GM19455 (cell line): ENCODE results near the gene ANAPC1.
A peak's percentile ranks its signal among the peaks of the same experiment; 100 is the strongest.
"Not testable (repeated sequence)": the region's sequence is repeated elsewhere in the genome, so short reads cannot be mapped to it uniquely, and the experiment has no call there.

Experiments
- ATAC-seq: cut with Tn5 transposase; IDR thresholded peaks from one replicate; pipeline ENCODE4 v1.9.1; 2021; ENCODE audit not compliant: unreplicated experiment

Gene ANAPC1

DNA sequence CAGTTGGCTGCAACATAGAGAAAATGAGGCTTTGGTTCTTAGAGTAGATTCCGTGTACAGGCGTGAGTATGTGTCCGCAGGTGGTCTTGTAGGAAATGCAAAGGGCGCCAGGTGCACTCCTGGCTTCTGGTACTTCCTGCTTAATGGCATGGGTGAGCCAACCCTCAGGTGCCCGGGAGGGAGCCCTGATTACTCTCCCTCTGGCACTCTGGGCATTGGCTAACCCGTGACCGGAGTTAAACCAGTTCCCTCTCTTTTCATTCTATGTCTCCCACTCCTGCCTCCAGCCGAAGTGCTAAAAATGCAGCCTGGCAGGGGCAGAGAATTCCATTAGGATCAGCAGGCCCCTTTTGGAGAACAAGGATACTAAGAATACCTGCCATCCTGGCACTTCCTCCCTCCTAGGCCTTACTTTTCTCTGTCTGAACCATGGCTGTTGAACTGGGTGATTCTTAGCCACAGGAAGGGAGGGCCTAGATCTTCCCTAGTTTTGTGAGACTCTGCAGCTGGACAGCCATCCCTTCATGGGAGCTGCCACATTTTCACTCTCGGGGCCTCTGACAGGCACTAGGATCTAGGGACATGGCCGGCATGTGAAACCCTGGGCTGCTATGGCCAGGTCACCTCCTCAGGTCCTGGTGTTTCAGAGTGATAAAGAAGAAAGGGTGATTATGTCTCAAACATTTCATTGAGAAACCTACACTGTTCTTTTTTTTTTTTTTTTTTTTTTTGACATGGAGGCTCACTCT, 20.9 kb upstream of the ANAPC1 start:
- no peak for ATAC-seq

DNA sequence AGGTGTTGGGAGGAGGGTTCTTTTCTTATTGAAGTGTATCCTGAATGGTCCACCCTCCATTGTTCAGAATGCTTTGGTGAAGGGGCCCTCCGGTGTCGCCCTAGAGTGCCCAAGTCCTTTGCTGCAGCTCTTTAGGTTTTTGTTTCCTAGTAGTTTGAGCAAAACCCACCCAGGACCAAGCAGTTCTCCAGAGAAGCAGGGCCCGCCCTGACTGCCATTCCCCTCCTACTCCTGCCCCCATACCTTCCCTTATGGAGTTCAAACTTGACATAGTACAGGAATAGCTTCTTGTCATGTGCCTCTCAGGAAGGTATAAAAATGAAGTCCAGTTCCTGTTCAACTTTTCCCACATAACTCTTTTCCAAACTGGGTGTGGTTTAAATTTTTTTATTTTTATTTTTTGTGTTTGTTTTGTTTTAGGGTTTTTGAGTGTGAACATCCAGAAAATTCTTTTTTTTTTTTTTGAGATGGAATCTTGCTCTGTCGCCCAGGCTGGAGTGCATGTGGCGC, 20.0 kb upstream of the ANAPC1 start:
- ATAC-seq = no peak

DNA sequence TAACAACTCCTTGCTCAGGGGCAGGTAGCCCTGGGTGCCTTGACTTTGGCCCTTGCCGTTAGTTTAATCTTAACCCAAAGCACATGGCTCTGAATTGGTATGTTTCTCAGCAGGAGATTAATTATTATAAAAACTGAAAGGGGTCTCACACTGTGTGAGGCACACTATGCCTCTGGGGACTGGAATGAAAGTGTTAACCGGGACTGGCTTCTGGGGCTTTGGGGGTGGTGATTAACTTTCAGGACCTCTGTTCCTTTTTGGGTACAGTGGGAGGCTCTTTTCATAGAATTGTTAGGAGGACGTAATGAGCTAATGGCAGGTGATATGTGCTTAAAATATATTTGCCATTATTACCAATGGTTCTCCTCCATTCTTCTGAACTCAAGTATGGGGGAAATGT, 19.5 kb upstream of the ANAPC1 start:
- no peak for ATAC-seq

DNA sequence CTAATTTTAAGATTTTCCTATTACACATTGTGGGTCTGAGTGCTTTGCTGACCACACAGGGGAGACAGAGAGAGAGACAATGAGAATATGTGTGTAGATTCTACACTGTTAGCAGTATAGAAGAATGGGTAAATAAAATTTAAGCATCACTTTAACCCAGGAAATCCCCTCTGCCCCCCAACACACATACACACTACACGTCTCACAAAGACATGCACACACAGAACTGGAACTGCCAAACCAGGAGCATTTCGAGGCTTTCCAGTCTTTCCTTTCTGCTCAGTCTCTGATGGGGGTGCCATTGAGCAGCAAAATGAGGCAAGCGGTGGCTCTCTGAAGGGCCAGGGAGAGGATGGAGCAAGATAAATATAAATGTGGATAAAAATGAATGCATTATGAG, 16.9 kb upstream of the ANAPC1 start:
- ATAC-seq = no peak

DNA sequence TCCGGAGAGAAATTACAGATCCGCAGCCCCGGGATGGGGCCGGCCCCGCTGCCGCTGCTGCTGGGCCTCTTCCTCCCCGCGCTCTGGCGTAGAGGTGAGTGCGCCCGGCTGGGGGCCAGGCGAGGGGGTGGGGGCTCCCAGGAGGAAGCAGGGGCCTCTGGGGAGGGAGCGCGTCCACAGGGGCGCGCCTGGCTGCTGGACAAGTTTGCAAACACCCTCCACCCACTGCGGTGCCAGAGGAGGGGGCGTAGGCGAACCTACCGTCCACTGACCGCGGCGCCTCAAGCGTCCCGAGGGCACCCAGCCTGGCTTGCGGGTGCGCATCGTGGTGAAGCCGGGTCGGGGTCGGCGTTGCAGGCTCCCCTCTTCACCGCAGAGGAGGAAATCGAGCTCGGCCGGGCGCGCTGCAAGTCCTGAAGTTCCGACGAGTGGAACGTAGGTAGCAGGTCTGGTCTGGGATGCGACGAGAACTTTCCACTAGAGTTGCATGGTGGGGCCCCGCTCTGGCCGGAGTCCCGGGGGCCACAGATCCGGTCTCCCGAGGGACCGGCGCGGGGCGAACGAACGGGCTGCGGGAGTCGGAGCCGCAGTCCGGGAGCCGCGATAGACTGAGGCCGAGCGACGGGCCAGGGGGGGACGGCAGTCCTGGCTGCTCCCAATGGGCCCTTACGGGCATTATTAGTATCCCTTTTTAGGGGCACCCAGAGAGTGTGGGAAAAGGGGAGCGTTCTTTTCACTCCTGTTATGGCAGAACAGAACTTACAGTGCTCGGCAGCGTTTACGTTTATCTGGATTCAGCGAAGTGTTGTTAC, 14.9 kb upstream of the ANAPC1 start:
- ATAC-seq = peak; percentile 14

DNA sequence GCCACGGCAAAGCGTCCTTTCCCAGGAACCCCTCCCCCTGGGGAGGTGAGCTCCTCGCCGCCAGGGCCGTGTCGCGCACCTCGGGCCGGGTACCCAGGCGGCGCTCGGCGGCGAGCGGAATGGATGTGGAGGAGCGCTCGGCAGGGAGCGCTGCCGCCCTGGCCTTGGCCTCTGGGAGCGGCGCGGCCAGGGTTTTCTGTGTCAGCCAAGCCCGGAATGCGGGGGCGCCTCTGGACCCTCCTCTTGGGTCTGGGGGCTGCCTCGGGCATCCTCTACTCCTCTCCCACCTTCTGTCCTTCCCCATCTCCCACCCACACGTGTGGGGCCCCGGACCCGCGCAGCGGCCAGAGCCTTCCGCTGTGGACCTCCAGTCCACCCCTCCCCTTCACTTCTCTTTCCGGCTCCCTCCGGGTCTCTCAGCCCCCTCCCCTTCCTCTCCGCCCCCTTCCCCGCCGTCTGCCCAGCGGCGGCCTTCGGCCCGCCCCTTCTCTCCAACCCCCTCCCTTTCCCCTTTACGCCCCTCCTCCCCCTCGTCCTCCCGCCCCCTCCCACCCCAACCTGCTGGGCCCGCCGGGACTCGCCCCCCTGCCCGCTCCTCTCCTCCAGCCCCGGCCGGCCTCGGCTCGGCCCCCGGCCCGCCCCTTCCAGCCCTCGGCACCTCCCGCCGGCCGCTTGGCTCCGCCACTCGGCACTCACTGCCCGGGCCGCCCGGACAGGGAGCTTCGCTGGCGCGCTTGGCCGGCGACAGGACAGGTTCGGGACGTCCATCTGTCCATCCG, 14.1 kb upstream of the ANAPC1 start, which contains the start of gene MERTK:
MERTK (plus strand) TSS at position 684 of the 779 bp plus-strand sequence. CDS start 129 bp downstream, outside the sequence.
- ATAC-seq = peak; percentile 65

DNA sequence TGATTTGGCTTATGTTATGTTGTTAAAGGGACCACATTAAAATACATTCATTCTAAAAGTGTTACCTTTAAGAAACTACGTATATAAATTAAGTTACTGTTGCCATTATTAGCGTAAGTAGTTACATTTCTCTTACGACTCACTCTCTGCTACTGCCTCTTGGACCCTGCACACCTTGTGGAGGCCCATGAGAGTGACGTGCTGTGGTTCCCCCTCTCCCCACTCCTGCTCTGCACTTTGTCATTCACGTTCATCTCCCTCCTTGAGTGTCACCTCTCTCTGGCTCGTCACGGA, 13.6 kb upstream of the ANAPC1 start:
- peak; percentile 27 for ATAC-seq

DNA sequence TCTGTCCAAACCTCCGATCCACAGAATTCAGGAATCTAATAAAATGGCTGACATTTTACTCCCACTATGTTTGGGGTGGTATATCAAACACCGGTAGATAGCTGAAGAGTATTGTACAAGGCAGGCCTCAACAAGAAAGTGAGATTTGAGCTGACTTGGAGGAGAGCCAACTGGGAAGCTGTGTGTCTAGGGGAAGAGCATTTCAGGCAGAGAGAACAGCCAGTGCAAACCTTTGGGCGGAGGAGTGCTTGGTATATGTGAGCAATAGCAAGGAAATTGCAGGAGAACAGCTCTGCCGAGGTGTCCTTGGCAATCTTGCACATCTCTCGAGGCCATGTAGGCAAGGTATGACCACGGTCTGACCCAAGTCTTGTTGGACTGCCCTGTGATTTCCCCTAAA, 12.6 kb upstream of the ANAPC1 start:
- no peak for ATAC-seq

DNA sequence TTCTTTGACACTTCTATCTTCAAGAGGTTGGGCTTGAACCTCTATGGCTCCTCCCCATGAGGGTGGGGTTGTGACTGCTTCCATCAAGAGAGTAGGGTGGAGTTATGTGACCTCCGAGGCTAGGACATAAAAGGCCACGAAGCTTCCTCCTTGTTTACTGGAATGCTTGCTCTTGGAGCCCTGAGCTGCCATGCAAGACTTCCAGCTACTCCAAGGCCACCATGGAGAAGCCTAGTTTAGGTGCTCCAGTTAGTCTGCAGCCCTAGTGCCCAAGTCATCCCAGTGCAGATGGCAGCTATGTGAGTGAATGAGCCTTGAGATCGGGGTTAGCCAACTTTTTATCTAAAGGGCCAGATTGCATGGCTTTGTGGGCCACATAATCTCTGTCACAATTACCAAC, 12.0 kb upstream of the ANAPC1 start:
- no peak for ATAC-seq

DNA sequence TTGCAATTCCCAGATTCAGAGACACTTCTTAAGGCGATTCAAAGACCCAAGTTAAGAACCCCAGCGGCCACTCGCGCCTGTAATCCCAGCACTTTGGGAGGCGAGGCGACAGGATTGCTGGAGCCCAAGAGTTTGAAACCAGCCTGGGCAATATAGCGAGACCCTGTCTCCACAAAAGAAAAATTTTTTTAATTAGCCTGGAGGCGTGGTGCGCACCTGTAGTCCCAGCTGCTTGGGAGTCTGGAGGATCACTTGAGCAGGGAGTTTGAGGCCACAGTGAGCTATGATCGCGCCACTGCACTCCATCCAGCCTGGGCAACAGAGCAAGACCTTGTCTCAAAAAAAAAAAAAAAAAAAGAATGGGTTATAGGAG, 585 bp upstream of the ANAPC1 start:
- ATAC-seq = peak; percentile 5

DNA sequence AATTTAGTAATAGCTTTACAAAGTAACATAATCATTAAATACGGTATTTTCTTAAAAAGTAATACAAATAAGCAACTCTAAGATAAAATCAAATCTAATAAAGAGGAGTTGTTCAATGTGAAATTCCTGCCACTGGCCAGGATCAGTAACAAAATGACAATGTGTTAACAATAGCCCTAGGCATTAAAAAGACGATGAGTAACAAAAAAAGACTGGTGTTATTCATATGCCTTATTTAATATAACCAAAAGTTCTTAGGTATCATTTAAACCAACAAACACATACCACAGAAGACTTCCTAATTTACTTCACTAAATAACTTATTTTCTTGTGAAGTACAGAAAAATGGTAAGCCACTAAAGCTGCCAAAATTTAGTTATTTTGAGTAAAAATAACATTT, 11.2 kb downstream of the ANAPC1 start:
- not testable (repeated sequence) for ATAC-seq

DNA sequence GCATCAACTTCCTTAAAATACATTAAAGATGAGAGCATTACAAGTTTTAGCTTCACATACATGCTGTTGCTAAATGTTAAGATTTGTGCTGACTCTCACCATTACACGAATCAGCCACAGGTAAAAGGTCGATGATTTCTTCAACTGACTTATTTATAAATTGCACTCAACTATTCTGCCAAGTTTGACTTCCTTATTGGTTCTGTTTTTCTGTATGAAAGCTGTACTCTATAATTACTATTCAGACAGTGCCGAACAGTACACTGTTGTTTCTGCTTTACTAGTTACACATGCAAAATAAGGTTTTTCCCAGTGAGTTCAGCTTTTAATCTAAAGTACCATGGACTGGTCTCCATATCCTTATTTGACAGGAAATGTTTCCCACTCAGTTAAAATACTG, 18.9 kb downstream of the ANAPC1 start:
- not testable (repeated sequence) for ATAC-seq

DNA sequence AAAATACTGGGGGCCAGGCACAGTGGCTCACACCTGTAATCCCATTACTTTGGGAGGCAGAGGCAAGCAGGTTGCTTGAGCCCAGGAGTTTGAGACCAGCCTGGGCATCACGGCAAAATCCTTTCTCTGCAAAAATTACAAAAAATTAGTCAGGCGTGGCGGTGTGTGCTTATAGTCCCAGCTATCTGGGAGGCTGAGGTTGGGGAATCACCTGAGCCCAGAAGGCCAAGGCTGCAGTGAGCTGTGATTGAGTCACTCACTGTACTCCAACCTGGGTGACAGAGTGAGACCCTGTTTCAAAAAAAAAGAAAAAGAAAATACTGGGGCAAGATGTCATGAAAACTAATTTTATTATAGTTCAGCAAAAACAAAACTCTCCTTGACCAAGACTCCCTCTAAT, 24.0 kb downstream of the ANAPC1 start:
- not testable (repeated sequence) for ATAC-seq

DNA sequence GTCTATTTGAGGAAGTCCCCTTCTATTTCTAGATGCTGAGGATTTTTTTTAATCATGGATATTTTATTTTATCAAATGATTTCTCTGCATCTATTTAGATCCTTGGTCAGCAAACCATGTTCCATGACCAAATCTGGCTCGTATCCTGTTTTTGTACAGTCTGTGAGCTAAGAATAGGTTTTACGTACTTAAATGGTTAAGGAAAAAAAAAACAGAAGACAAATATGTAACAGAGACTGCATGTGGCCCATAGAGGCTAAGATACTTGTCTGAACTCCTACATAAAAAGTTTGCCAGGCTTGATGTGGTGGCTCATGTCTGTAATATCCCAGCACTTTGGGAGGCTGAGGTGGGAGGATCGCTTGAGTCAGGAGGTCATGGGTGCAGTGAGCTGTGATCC, 31.4 kb downstream of the ANAPC1 start:
- not testable (repeated sequence) for ATAC-seq

DNA sequence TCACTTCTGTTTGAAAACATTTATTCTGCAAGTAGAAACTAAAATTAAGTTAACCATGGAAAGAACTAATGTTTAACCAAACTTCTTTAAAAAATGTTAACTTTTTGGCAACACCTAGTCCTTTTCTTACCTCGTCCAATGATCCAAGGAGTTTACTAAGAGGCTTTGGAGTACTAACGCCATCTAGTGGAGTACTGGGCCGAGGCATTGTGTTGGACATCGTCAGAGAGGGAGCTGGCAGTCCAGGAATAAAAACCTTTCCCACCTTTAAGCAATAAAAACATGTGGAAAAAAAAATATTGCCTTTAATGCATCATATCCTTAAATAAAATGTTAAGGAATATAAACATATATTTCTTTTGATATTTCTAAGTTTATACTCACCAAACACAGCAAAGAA, 33.3 kb downstream of the ANAPC1 start:
- not testable (repeated sequence) for ATAC-seq

DNA sequence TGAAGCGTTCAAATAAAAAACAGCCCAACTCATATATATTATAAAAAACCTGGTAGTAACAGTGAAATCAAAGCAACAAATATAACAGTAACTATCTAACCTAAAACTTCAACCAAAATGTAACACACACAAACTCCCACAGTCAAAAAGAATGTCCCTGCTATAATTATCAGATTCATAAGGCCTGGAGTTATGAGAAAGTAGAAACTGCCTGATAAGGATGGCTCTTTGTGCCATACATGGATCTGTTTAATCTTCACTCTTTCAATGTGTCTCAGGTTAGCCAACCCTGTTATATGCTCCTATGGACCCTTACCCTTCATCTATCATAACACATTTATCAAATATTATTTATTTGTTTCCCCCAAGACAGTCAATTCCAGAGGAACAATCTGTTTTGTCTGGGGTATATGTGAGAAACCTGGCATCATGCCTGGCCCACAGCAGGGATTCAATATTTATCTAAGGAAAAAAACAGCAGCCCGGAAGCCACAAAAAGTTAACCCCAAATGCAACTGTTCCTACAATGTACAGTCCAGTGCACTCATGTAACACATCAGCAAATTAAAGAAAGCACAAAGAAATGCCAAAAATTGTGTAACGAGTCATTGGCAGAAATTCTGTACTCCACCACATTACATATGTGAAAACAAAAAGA, 44.2 kb downstream of the ANAPC1 start:
- not testable (repeated sequence) for ATAC-seq

DNA sequence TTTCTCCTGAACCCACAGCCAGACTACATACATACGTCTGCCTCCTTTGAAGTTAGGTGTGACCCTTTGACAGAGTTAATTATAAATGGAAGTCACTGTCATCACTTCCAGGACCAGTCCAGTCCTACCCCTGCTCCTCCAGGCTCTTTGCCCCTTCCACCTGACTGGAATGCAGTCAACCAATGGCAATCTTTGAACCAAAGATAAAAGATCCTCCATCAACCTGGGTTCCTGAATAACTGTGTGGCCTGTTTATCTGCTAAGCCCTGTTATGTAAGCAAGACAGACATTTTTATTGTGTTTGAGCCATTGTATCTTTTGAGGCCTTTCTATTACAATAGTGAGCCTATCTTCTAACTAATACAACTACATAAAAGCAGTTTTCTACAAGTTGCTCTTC, 45.0 kb downstream of the ANAPC1 start:
- ATAC-seq = not testable (repeated sequence)

DNA sequence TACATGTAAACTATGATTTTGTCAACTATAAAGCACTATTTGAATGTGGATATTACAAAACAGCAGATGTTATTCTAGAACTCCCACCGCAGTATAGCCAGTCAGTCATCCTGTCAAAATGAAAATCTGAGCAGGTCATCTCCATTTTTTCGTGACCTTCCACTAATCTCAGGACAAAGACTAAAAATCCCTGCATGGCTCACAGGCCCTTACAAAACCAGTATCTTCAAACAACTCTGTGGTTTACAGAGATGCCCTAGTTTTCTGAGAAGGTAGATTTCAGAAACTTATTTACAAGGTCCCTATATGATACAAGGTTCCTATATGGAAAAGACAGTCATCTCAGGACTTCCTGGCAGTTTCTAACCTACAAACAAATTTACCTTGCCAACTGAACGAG, 49.8 kb downstream of the ANAPC1 start:
- not testable (repeated sequence) for ATAC-seq

DNA sequence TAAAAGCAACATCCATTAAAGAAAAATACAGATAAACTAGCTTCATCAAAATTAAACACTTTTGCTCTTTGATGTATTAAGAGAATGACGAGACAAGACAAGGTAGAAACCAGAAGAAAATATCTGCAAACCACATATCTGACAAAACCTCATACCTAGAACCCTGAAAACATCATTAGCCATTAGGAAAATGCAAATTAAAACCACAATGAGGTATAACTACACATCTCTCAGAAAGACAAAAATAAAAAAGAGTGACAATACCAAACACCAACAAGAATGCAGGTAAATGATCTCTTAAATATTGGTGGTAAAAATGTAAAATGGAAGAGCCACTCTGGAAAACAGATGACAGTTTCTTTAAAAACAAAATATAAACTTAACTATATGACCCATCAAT, 53.5 kb downstream of the ANAPC1 start:
- ATAC-seq = not testable (repeated sequence)

DNA sequence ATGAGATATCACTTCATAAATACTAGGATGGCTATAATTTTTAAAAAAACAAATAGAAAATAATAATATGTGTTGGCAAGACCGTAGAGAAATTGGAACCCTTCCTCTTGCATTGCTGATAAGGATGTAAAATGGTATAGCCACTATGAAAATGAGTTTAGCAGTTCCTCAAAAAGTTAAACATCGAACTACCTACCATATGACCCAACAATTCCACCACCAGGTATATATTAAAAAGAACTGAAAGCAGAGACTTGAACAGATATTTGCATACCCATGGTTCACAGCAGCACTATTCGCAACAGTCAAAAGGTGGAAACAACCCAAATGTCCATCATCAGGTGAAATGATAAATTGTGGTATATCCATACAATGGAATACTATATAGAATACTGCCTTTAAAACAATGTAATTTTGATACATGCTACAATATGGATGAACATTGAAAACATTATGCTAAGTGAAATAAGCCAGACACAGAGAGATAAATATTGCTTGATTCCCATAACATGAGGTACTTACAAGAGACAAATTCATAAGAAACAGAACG, 55.7 kb downstream of the ANAPC1 start:
- not testable (repeated sequence) for ATAC-seq
